Motor neuron (in vitro differentiated cells): ENCODE results near the gene CFAP58. TPM values are rescaled to one million over a fixed set of nuclear protein-coding genes. Genes with fewer than 3 reads are reported as not detected.

Experiments
- ATAC-seq, 8 experiments: fragments of 200-7000 bp; cut with Tn5 transposase; replicated peaks in 6 of 8; 2 replicates each; pipeline ENCODE4 v1.8.0; 2021; ENCODE audit warnings: mild to moderate bottlenecking in 8 of 8, moderate library complexity in 8 of 8
- H3K27ac ChIP-seq, 2 donors: fragments of 250-450 bp; sonication (Bioruptor Pico); 2 replicates each; pipeline ENCODE4 v1.9.0; 2021; ENCODE audit warnings: antibody characterized with exemption in 2 of 2, mild to moderate bottlenecking in 2 of 2, moderate library complexity in 1 of 2
- H3K4me1 ChIP-seq, 2 donors: fragments of 250-450 bp; sonication (Bioruptor Pico); replicated peaks in 1 of 2; 2 replicates each; pipeline ENCODE4 v1.6.1; 2021; ENCODE audit warnings: antibody characterized with exemption in 2 of 2, mild to moderate bottlenecking in 2 of 2, moderate library complexity in 1 of 2
- H3K4me3 ChIP-seq, 5 donors: fragments of 250-450 bp; sonication (Bioruptor Pico); 2 replicates each; pipeline ENCODE4 v1.9.0; 2021; ENCODE audit warnings: antibody characterized with exemption in 5 of 5, mild to moderate bottlenecking in 5 of 5, moderate library complexity in 4 of 5
- WGBS, 10 experiments: fragments of 450-650 bp; shearing (Covaris generic); methylation state at CpG; one replicate each; pipeline ENCODE4 v1.0.0; 2022; 5-methylcytosine and 5-hydroxymethylcytosine counted together
- in situ Hi-C, 9 experiments: fragments of 400-800 bp; cut with MboI; loops; one replicate each; pipeline ENCODE4 v1.15.0; 2021; ENCODE audit warnings: low sequenced_read_pairs in 9 of 9, low pct_unique_long_range_greater_than_20kb in 2 of 9; ENCODE audit not compliant: unreplicated experiment in 9 of 9
- total RNA-seq, 8 experiments: library from RNA; unstranded; fragments of 300-600 nt; gene quantifications; 2 replicates each; pipeline versions ENCODE4 v1.2.3 to v1.2.4, GENCODE V29; 2022

Gene CFAP58
- total RNA-seq, 8 experiments from 2014 or later, result 0.58 to 1.8 (median 1.3) TPM

DNA sequence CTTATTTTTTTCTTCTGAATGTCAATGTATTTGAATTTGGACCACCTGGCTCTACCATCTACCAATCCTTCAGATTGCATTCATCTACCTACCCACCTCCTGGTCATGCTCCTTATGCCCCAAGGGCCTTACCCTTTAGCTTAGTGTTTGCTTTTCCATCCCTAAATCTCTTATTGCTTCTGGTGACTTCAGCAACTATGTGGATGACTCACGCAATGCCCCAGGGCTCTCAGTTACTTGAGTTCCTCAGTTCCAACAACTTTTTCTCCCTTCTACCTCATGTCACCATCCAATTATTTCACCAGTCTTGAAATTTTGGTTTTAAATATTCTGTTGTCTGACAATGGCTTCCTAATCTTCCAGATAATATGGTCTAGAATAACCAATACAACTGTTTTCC is 118.9 kb downstream of the CFAP58 start:
- 13 to 100% (median 100%) methylated on average over 1 of the region's 1 CpG; no CpG with 5 or more reads in 2 of the 10 experiments for WGBS, 10 experiments
- peak in 2 of 8 experiments; percentile 66 to 95 for ATAC-seq

DNA sequence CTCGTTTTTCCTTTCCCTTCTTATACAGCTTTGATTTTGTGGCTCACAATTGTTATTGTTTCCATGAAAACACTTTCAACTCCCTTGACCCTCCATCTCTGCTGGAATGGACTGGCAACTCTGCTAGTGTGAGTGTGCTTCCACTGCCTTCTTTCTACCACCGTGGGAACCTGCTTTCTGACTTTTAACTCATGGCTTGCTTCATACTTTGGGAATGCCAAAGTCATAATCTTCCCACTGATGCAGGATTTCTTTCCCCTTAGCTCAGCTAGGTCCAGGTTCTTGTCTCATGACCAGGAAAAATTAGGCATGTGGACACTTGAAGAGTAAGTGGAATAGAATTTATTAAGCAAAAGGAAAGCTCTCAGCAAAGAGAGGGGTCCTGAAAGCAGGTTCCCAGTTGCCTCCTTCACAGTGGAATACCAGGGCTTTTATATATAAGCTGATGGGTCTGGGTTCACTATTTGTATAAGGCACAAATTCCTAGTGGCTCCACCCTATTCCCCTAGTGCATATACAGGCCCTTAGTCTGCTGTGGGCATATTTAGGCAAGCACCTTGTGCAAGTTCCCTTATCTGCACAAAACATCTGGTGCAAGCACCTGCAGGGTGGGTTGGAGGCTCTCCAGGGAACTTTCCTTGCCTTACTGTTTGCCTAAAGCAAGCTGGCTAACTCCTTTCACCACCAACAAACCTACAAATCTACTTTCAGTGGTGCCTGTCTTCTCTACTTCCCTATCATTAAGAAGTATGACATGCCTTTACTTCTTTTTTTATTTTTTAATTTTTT is 119.5 kb downstream of the CFAP58 start:
- H3K27ac ChIP-seq, result no peak overlapping the region
- no peak overlapping the region for H3K4me3 ChIP-seq
- in situ Hi-C loops, result no loop called here
- no peaks in the 10 kb centered on the region for H3K4me1 ChIP-seq
- ATAC-seq, result peak in 1 of 8 experiments; percentile 13
- WGBS, 10 experiments, result 18 to 88% (median 33%) methylated on average over 1 to 2 of the region's 2 CpGs; no CpG with 5 or more reads in 2 of the 10 experiments

More for the DNA sequence above, 118.9 kb downstream of the CFAP58 start:
- H3K4me3 ChIP-seq, result no peak overlapping the region
- H3K27ac ChIP-seq, result no peak overlapping the region
- H3K4me1 ChIP-seq, result no peaks in the 10 kb centered on the region
- in situ Hi-C loops, result no loop called here

DNA sequence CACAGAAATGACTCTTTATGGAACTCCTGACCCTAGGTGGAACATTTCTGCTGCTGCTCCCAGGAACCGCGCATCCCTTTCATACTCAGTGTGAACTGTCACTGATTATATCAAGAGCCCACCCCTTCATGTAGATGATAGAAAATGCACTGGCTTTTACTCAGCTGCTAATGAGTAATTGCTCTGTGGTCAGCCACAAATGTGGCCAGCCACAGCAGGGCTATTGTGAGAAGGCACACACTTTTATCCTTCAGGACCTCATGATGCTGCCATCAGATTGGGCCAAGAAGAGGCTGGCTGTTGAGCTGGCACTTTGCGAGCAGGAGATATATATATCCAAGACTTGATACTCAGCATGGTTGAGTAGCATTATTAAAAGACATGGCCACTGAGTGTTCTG is 124.7 kb downstream of the CFAP58 start:
- Histone ChIP-seq H3K27ac (no peak overlapping the region), H3K4me3 (no peak overlapping the region), H3K4me1 (peaks cover 6 to 19% of the 10 kb centered on the region in 2 donors)
- in situ Hi-C loops, result no loop called here
- no peak for ATAC-seq
- WGBS, 10 experiments, result 86 to 100% (median 100%) methylated on average over 1 to 3 of the region's 3 CpGs; no CpG with 5 or more reads in 1 of the 10 experiments

DNA sequence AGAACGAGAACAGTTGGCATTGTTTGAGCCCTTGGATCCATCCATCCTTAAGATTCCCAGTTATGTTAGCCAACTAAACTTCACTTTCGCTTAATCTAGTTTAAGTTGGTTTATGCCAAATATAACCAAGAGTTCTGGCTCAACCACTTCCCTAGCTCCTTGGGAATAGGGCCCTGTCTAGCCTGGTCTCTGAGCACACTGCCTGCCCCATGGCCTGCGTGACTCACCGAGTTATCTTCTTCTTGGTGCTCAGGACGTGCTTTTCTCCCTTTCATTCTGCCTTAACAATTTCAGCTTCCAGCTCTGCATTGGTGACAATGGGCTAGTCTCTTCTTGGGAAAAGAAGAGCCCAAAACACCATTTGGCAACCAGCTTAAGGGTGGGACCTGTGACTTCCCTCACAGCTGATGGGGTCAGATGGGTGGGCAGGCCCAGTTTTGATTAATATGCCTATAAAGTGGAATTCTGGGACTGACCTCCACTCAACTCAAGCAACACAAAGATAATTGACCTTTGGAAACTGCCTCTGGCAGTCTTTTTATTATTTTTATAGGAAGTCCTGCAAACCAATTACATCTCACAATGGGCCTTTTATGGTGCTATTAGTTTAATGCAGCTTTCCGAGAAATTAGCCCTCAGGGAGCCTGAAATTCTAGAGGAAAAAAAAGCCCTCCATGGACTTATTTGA is 126.4 kb downstream of the CFAP58 start:
- H3K27ac ChIP-seq, result no peak overlapping the region
- H3K4me3 ChIP-seq, result no peak overlapping the region
- ATAC-seq, result peak in 4 of 8 experiments; percentile 56 to 66 (median 60)
- in situ Hi-C loops, result no loop called here
- peaks cover 6 to 19% of the 10 kb centered on the region in 2 donors for H3K4me1 ChIP-seq
- WGBS, 10 experiments, result 0 to 100% (median 40%) methylated on average over 1 to 4 of the region's 6 CpGs; no CpG with 5 or more reads in 1 of the 10 experiments

DNA sequence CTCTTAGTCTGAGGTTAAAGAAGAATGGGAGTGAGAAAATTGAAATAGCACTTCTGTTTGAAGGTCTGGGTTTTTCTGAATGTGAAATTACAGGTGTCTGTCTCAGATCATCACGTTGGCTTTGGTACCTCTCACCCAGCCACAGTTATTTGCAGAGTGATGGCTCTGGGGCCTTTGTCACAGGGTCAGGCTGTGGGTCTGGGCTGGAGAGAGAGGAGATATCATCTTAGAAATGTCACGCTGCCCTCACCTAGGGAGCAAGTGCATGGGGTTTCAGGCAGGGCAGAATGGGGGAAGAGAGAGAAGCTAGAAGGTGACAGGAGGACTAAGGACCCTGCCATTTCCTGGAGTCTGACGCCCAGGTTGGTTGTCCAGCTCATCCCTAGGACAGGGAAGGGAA is 127.2 kb downstream of the CFAP58 start:
- peak in 2 of 8 experiments; percentile 17 to 19 for ATAC-seq
- no peak overlapping the region for H3K27ac ChIP-seq
- in situ Hi-C loops, result no loop called here
- no peak overlapping the region for H3K4me3 ChIP-seq
- H3K4me1 ChIP-seq, result peaks cover 6 to 19% of the 10 kb centered on the region in 2 donors
- 14 to 100% (median 59%) methylated on average over 1 of the region's 3 CpGs; no CpG with 5 or more reads in 4 of the 10 experiments for WGBS, 10 experiments

DNA sequence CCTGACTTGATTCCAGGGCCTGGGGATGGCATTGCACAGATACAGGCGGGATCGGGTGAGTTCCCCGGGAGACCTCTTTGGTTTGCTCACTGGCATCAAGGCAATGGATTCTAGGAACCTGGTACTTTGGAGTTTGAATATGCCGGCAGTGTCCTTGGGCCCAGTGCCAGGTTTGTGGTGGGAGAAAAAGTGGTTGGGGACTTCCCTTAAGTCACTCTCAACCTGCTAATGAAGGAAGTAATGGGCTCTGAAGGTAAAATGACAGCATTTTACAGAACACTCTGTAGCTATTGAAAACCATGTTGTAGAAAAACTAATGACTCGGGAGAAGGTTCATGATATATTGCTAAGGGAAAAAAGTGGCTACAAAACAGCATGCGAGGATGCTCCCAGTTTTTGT is 129.9 kb downstream of the CFAP58 start:
- 53 to 100% (median 94%) methylated on average over 2 to 6 of the region's 6 CpGs; no CpG with 5 or more reads in 1 of the 10 experiments for WGBS, 10 experiments
- peaks cover 6 to 19% of the 10 kb centered on the region in 2 donors for H3K4me1 ChIP-seq
- no peak for ATAC-seq
- in situ Hi-C loops, result no loop called here
- no peak overlapping the region for H3K27ac ChIP-seq
- H3K4me3 ChIP-seq, result no peak overlapping the region

DNA sequence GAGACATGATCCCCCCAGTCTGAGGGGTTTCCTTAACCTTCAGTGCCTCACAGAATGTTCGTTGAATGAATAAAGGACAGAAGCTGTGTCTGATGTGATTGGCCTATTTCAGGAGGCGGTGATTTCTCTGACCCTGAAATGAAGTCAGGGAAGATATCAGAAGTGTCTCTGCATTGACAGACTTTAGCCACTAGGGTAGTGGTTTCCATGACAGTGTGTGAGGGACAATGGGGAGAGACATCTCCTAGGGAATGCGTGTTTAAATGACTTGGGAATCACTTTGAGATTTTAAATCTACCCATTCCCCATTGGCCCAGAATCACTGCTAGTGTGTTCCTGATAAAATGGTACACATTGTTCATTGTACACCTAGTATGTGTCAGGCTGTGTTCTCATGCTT is 132.0 kb downstream of the CFAP58 start:
- Histone ChIP-seq H3K4me1 (peaks cover 0 to 8% of the 10 kb centered on the region in 2 donors), H3K27ac (no peak overlapping the region), H3K4me3 (no peak overlapping the region)
- peak in 2 of 8 experiments; percentile 10 to 23 for ATAC-seq
- in situ Hi-C loops, result no loop called here
- 52 to 100% (median 80%) methylated on average over 1 to 3 of the region's 3 CpGs; no CpG with 5 or more reads in 3 of the 10 experiments for WGBS, 10 experiments

DNA sequence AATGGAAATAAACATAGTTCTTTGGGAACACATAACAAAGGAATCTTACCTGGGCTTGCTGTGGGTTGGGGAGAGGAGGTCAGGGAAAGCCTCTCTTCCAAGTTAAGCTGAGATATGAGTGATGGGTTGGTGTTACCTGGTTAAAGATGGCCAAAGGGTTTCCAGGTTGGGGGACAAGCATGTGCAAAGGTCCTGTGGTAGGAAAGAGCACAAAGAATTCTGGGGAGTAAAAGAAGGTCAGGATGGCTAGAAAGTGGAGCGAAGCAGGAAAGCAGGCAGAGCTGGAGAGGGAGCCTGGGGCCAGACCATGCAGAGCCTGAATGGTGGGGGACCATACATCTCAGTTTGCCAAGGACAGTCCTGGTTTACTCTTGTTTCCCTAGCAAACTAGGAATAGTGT is 133.2 kb downstream of the CFAP58 start:
- Histone ChIP-seq H3K4me3 (no peak overlapping the region), H3K4me1 (no peaks in the 10 kb centered on the region), H3K27ac (no peak overlapping the region)
- ATAC-seq, result no peak
- in situ Hi-C loops, result no loop called here
- 83 to 100% (median 100%) methylated on average over 1 of the region's 1 CpG; no CpG with 5 or more reads in 3 of the 10 experiments for WGBS, 10 experiments

DNA sequence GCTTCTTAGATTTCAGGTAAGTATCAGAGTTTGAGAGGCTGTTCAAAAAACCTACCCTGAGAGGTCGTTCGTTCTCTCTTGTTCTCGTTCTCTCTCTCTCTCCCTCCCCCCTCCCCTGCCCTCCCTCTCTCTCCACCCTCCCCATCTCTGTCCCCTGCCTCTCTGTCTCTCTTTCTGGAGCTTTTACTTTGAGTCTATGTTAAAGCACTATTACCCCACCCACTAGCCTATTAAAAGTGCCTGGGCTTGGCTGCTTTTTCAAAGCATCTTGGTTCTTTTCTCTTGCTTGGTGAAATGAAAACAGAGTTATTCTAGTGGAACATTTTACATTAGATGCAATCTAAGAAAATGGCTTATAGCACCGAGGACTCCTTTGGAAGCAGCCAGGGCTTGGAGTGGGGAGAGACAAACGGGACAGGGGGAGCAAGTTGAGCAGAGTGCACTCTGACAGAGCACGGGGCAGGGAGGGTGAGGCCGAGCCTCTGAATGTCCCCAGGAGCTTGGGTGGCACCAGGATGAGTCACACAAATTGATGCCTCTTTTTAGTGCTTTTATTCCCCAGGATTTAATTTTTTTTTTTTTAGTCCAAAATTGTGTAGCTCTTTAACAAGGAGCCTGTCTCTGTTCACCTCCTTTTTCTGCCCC is 134.3 kb downstream of the CFAP58 start:
- no peak overlapping the region for H3K27ac ChIP-seq
- in situ Hi-C loops, result no loop called here
- H3K4me1 ChIP-seq, result no peaks in the 10 kb centered on the region
- no peak overlapping the region for H3K4me3 ChIP-seq
- ATAC-seq, result peak in 7 of 8 experiments; percentile 55 to 88 (median 84)
- 0 to 55% (median 18%) methylated on average over 1 to 5 of the region's 7 CpGs; no CpG with 5 or more reads in 1 of the 10 experiments for WGBS, 10 experiments

DNA sequence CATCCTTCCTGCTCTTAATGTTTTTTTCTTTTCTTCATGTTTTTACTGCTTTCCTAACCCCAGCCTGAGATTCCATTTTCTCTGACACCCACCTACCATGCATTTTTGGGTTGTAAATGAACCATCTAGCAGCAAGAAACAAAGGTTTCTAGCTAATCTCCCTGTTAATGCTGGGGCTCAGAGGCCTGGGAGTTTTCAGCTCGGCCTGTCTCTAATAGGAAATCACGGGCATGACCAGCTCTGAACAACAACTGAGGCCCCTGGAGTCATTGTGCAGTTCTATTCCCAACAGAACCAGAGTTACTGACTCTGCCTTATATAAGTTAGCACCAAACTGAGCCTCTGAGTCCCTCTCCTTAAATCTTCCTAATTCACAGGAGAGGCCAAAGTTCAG is 134.8 kb downstream of the CFAP58 start:
- Histone ChIP-seq H3K4me3 (no peak overlapping the region), H3K4me1 (no peaks in the 10 kb centered on the region)
- in situ Hi-C loops, result no loop called here

DNA sequence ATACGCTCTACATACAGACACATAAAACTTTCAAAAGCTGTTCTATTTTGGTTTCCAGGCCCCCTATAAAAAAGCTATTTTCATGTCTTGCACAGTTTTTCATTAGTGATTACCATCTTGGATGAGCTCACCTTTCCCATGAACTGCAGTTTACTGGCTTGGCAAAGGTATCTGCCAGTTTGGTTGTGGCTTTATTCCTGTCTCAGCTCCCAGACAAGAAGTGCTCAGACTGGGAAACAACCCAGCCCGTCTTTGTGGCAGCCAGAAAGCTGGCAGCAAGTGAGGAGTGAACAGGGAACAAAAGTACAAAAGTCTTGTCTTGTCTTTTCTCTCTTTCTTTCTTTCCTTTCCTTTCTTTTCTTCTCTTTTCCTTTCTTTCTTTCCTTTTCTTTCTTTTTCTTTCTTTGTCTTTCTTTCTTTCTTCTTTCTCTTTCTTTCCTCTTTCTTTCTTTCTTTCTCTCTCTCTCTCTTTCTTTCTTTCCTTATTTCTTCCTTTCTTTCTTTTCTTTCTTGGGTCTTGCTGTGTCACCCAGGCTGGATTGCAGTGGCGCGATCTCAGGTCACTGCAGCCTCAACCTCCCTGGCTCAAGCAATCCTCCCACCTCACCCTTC is 138.8 kb downstream of the CFAP58 start:
- Histone ChIP-seq H3K4me3 (no peak overlapping the region), H3K4me1 (no peaks in the 10 kb centered on the region), H3K27ac (no peak overlapping the region)
- 69 to 100% (median 90%) methylated on average over 1 to 4 of the region's 4 CpGs for WGBS, 10 experiments
- in situ Hi-C loops, result no loop called here
- ATAC-seq, result no peak

More for the DNA sequence above, 134.8 kb downstream of the CFAP58 start:
- peak in 6 of 8 experiments; percentile 8 to 50 (median 13) for ATAC-seq
- no peak overlapping the region for H3K27ac ChIP-seq
- WGBS, 10 experiments, result 16 to 71% (median 18%) methylated on average over 1 to 2 of the region's 2 CpGs; no CpG with 5 or more reads in 3 of the 10 experiments

DNA sequence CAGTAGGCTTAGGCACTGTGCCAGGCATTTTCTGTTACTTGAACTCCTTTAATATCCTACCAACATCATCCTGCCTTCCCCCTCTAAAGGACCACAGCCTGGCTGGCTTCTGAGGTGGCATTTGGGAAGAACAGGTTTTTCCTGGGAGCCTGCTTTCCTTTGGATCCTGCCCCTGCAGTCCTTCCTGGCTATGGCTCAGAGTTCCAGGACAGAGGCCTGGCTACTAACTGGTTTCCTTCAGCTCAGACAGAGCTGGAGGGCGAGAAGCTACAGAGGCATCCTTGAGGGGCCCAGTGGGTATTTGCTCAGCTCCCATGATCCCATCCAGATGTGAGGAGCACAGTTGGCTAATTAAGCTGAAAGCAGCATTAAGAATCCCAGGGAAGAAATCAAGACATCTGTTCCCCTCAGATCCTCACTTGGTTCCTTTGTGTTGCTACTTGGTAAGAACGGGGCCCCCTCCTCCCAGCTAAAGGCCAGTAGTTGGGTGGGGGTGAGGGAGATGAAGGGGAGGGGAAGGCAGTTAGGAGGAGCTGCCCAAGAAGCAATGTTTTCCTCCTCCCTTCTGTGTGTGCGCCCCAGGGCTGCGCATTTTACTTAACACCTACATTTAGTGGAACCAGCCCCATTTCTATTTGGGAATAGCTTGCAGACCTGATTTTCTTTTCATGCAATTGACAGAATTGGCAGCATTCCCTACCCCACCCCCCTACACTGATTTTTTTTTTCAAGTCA is 144.9 kb downstream of the CFAP58 start:
- in situ Hi-C loops, result no loop called here
- Histone ChIP-seq H3K27ac (no peak overlapping the region), H3K4me1 (no peaks in the 10 kb centered on the region), H3K4me3 (no peak overlapping the region)
- peak in 3 of 8 experiments; percentile 56 to 95 (median 68) for ATAC-seq
- WGBS, 10 experiments, result 20 to 100% (median 70%) methylated on average over 1 to 2 of the region's 4 CpGs; no CpG with 5 or more reads in 4 of the 10 experiments
